Medulla oblongata (tissue), 1 donor: Measurements from ENCODE around the gene NRF1.

Source experiments
- DNase-seq: peaks from one replicate; pipeline ENCODE4 v3.0.0-alpha.2; 2015; ENCODE audit errors: extremely low spot score

NRF1 gene

GRCh38 chr7:129740574-129741410, 129.3 kb downstream of the NRF1 start:
- no peak for DNase-seq

GRCh38 chr7:129741743-129742213, 130.3 kb downstream of the NRF1 start:
- peak; percentile 76 for DNase-seq

- no peak for DNase-seq
Measured at GRCh38 chr7:129742256-129742655, 130.7 kb downstream of the NRF1 start.

GRCh38 chr7:129746857-129747529, 135.5 kb downstream of the NRF1 start:
- no peak for DNase-seq

- no peak for DNase-seq
Measured at GRCh38 chr7:129748356-129749109, 137.0 kb downstream of the NRF1 start.

GRCh38 chr7:129750091-129750490, 138.6 kb downstream of the NRF1 start:
- DNase-seq, result no peak

- no peak for DNase-seq
Measured at GRCh38 chr7:129750501-129750900, 139.0 kb downstream of the NRF1 start.

- no peak for DNase-seq
Measured at GRCh38 chr7:129751916-129752315, 140.4 kb downstream of the NRF1 start.

- no peak for DNase-seq
Measured at GRCh38 chr7:129752760-129753159, 141.2 kb downstream of the NRF1 start.

GRCh38 chr7:129754406-129754805, 142.9 kb downstream of the NRF1 start:
- no peak for DNase-seq

- DNase-seq, result no peak
Measured at GRCh38 chr7:129757991-129758390, 146.5 kb downstream of the NRF1 start.

- no peak for DNase-seq
Measured at GRCh38 chr7:129762387-129762969, 151.0 kb downstream of the NRF1 start.

- no peak for DNase-seq
Measured at GRCh38 chr7:129764247-129765084, 152.9 kb downstream of the NRF1 start.

- no peak for DNase-seq
Measured at GRCh38 chr7:129765352-129765751, 153.8 kb downstream of the NRF1 start.

GRCh38 chr7:129767120-129768015, 155.8 kb downstream of the NRF1 start:
- no peak for DNase-seq

- no peak for DNase-seq
Measured at GRCh38 chr7:129768614-129769399, 157.3 kb downstream of the NRF1 start.

GRCh38 chr7:129769400-129769774, 157.9 kb downstream of the NRF1 start:
- no peak for DNase-seq

GRCh38 chr7:129769866-129770808, 158.6 kb downstream of the NRF1 start:
- DNase-seq, result no peak
